Measurements from ENCODE around the gene SERAC1. TPM values are rescaled to one million over a fixed set of nuclear protein-coding genes. Genes with fewer than 3 reads are reported as not detected.

SERAC1 gene
- total RNA-seq, 4 donors from 2014 or later = 18.4 to 27.1 (median 20.5) TPM

DNA sequence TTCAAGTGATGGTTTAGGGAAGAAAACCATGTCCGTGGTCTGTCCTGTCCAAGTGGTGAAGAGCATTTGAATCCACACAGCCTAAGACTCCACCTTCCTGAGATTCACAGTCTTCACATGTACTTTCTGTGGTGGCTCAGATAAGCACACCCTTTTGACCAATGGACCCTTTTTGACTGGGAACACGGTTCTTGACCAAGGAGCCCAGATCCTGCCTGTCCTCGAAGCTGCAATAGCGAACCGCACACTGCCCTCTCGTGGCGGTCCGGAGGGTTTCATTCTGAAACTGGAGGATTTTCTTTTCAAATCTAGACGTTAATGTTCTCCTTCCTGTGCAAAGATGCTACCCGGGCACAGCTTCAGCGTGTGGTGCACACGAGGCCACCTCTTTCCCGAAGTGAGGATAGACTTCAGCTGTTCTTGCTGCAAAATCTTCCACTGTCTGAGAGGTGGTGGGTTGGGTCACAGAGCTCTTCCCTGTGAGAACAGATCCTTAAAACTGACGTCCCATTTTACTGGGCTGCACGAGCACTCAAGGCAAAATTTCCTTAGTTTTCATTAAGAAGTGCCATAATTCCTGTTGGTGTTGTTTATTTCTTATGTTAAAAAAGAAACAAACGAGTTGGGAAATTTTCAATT is 95.9 kb downstream of the SERAC1 start:
- Histone ChIP-seq H3K4me3 (no peak overlapping the region), H3K9me3 (no peaks in the 10 kb centered on the region), H3K36me3 (peaks cover 16 to 67% (median 59%) of the 10 kb centered on the region in 4 donors), H3K27ac (replicated peaks in 1 of 4) (peak overlapping the region in 1 of 4 donors; percentile 27), H3K4me1 (peaks cover 4 to 30% (median 13%) of the 10 kb centered on the region in 4 donors), H3K27me3 (no peaks in the 10 kb centered on the region)
- 19% methylated on average over 16 of the region's 16 CpGs for WGBS
- TF ChIP-seq, protein P1, sequence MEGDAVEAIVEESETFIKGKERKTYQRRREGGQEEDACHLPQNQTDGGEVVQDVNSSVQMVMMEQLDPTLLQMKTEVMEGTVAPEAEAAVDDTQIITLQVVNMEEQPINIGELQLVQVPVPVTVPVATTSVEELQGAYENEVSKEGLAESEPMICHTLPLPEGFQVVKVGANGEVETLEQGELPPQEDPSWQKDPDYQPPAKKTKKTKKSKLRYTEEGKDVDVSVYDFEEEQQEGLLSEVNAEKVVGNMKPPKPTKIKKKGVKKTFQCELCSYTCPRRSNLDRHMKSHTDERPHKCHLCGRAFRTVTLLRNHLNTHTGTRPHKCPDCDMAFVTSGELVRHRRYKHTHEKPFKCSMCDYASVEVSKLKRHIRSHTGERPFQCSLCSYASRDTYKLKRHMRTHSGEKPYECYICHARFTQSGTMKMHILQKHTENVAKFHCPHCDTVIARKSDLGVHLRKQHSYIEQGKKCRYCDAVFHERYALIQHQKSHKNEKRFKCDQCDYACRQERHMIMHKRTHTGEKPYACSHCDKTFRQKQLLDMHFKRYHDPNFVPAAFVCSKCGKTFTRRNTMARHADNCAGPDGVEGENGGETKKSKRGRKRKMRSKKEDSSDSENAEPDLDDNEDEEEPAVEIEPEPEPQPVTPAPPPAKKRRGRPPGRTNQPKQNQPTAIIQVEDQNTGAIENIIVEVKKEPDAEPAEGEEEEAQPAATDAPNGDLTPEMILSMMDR (IDR thresholded peaks at IDR 0.05) = peak; percentile 78 to 87 (median 83)
- no peak for TF ChIP-seq POLR2A (IDR thresholded peaks at IDR 0.05; ENCODE audit: low read depth)
- peak; percentile 27 to 39 for TF ChIP-seq POLR2AphosphoS5 (IDR thresholded peaks at IDR 0.05)
- TF ChIP-seq EP300 (IDR thresholded peaks at IDR 0.05) = no peak
- no peak for DNase-seq (ENCODE audit: extremely low spot score)
- intact Hi-C loops (cut with DNase I) = loop anchor here (2.0 to 5.0 kb wide), 2 partner anchors 91 to 315 kb away; partner anchors contain the start of gene SYNJ2

DNA sequence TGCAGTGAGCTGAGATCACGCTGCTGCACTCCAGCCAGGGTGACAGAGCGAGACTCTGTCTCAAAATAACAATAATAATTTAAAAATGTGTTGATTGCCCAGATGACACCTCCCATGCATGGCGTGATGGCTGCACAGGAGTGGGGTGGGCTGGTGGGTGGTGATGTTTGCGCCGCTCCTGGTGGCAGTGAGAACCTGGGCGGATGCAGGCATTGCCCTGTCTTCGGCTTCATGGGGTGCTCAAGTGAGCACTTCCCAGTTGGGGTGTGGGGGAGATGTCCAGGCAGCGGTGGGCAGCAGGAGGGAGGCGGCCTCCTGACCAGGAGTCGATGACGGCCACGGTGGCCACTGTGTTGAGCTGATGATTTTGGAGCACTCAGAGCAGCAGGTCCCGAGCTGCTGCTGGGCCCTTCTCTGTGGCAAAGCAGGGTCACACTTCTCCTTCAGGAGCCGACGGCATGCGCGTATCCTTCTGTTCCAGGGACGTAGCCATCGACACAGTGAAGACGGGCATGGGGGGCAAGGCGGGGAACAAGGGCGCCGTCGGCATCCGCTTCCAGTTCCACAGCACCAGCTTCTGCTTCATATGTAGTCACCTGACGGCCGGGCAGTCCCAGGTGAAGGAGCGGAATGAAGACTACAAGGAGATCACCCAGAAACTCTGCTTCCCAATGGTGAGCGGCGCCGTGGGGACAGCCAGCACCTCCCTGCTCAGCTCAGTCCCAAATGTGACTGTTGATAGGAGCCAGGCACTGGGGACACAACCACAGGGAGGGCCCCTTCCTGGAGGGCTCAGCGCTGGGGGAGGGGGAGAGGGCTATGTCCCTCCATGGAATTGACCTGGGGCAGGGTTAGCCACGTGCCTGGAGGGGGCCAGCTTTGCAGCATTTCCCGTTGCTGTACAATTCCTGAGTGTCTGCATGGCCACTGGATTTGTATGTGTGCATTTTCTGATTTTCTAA is 96.7 kb downstream of the SERAC1 start:
- DNase-seq (ENCODE audit: extremely low spot score) = no peak

DNA sequence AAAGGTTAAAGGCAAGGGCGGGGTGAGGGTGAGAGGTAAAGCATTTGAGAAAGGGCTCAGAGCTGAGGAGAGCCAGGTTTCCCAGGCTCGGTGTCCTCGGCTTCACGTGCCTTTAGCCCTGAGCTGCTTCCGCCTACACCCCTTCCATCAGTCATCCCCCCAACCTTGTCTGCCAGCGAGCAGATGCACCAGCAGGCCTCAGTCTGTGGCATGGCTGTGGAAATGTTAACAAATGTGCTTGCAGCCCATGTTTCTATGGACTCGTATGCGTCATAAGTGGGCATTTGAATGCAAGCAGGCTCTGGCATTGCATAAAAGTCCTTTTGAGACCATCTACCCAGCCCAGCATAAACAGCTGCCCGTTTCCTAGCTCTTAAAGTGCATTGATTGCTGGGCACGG is 97.5 kb downstream of the SERAC1 start:
- H3K4me1 ChIP-seq = peaks cover 4 to 30% (median 13%) of the 10 kb centered on the region in 4 donors
- H3K9me3 ChIP-seq = no peaks in the 10 kb centered on the region
- peaks cover 11 to 67% (median 56%) of the 10 kb centered on the region in 4 donors for H3K36me3 ChIP-seq
- no peaks in the 10 kb centered on the region for H3K27me3 ChIP-seq
- peak overlapping the region in 3 of 4 donors; percentile 8 to 37 (median 23) for H3K27ac ChIP-seq (replicated peaks in 1 of 4)
- TF ChIP-seq POLR2A (IDR thresholded peaks at IDR 0.05; ENCODE audit: low read depth) = no peak
- TF ChIP-seq EP300 (IDR thresholded peaks at IDR 0.05) = no peak
- TF ChIP-seq POLR2AphosphoS5 (IDR thresholded peaks at IDR 0.05) = no peak
- intact Hi-C loops (cut with DNase I) = loop anchor here (5.0 kb wide), 1 partner anchor 313 kb away; no protein-coding TSS in a partner anchor
- no peak for DNase-seq (ENCODE audit: extremely low spot score)
- H3K4me3 ChIP-seq = no peak overlapping the region
- 88% methylated on average over 10 of the region's 10 CpGs for WGBS

More for the DNA sequence above, 96.7 kb downstream of the SERAC1 start:
- intact Hi-C loops (cut with DNase I) = loop anchor here (2.0 to 5.0 kb wide), 2 partner anchors 91 to 314 kb away; partner anchors contain the start of gene SYNJ2
- Histone ChIP-seq H3K9me3 (no peaks in the 10 kb centered on the region), H3K4me3 (no peak overlapping the region), H3K36me3 (peaks cover 14 to 67% (median 59%) of the 10 kb centered on the region in 4 donors), H3K27me3 (no peaks in the 10 kb centered on the region), H3K27ac (replicated peaks in 1 of 4) (peak overlapping the region in 1 of 4 donors; percentile 27), H3K4me1 (peaks cover 4 to 30% (median 13%) of the 10 kb centered on the region in 4 donors)
- 85% methylated on average over 32 of the region's 34 CpGs for WGBS
- TF ChIP-seq, protein P1 (IDR thresholded peaks at IDR 0.05) = no peak
- no peak for TF ChIP-seq EP300 (IDR thresholded peaks at IDR 0.05)

DNA sequence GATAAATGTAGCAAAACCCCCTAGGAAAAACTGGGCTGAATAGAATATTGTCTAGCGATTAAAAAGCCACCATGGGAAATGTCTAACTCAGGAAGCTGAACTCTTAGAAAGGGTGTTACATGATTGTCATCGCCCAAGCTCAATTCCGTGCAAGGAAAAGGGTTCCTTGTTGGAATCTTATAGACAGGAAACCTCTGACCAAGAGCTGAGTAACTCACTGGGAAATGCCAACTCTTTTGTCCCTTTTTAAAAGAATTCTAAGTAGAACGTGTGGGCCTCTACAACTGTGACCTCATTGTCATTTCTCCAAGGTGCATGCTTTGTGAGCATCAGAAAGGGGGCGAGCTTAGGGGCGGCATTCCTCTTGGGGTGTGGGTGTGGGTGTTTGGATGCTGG is 98.3 kb downstream of the SERAC1 start:
- Histone ChIP-seq H3K36me3 (peaks cover 17 to 69% (median 58%) of the 10 kb centered on the region in 4 donors), H3K27me3 (no peaks in the 10 kb centered on the region), H3K27ac (replicated peaks in 1 of 4) (peak overlapping the region in 3 of 4 donors; percentile 8 to 65 (median 23)), H3K4me1 (peaks cover 4 to 30% (median 13%) of the 10 kb centered on the region in 4 donors), H3K4me3 (no peak overlapping the region), H3K9me3 (no peaks in the 10 kb centered on the region)
- no peak for DNase-seq (ENCODE audit: extremely low spot score)
- intact Hi-C loops (cut with DNase I) = loop anchor here (5.0 kb wide), 1 partner anchor 312 kb away; no protein-coding TSS in a partner anchor
- TF ChIP-seq EP300 (IDR thresholded peaks at IDR 0.05) (no peak), POLR2AphosphoS5 (IDR thresholded peaks at IDR 0.05) (no peak), POLR2A (IDR thresholded peaks at IDR 0.05; ENCODE audit: low read depth) (no peak)
- TF ChIP-seq, protein P1 (IDR thresholded peaks at IDR 0.05) = no peak
- WGBS = 64% methylated on average over 4 of the region's 6 CpGs

Data from esophagus muscularis mucosa (tissue), 4 donors.